Keratinocyte (primary cell): ENCODE results near the gene CLPTM1L. TPM values are rescaled to one million over a fixed set of nuclear protein-coding genes. Genes with fewer than 3 reads are reported as not detected.

ENCODE experiments used
- DNase-seq: peaks from one replicate; pipeline ENCODE4 v3.0.0-alpha.2; 2011; ENCODE audit warnings: low read depth, missing footprints, low spot score
- FAIRE-seq: peaks from 2 replicates; lab custom pipeline; 2011; peaks lifted over from hg19 to GRCh38; lab: Jason Lieb, UNC
- H2AFZ ChIP-seq: 2 replicates; pipeline ENCODE4 v1.6.0; 2012; ENCODE audit warnings: low read length, control low read depth, inconsistent platforms; ENCODE audit not compliant: control insufficient read depth
- H3K27ac ChIP-seq: 2 replicates; pipeline ENCODE4 v1.5.1; 2011; ENCODE audit warnings: low read length; ENCODE audit not compliant: control insufficient read depth, insufficient read depth
- H3K27me3 ChIP-seq: 3 replicates; pipeline ENCODE4 v1.6.0; 2011; ENCODE audit warnings: low read length; ENCODE audit not compliant: control insufficient read depth, insufficient read depth; ENCODE audit errors: extremely low read depth
- H3K36me3 ChIP-seq, 2 experiments: 2 replicates in 1 of 2; 3 replicates in 1 of 2; pipeline ENCODE4 v1.5.1; 2011; ENCODE audit warnings: low read length in 2 of 2, mild to moderate bottlenecking in 1 of 2; ENCODE audit not compliant: control insufficient read depth in 2 of 2, insufficient read depth in 2 of 2; ENCODE audit errors: extremely low read depth in 1 of 2
- H3K4me1 ChIP-seq: 3 replicates; pipeline ENCODE4 v1.5.1; 2011; ENCODE audit warnings: low read length; ENCODE audit not compliant: control insufficient read depth, insufficient read depth; ENCODE audit errors: extremely low read depth
- H3K4me2 ChIP-seq: 3 replicates; pipeline ENCODE4 v1.6.0; 2011; ENCODE audit warnings: low read depth, low read length; ENCODE audit not compliant: control insufficient read depth, insufficient read depth; ENCODE audit errors: extremely low read depth
- H3K4me3 ChIP-seq, 3 experiments: fragments of 200-600 bp in 1 of 3; sonication (generic) in 1 of 3; 2 replicates in 2 of 3; 3 replicates in 1 of 3; pipeline ENCODE4 v1.5.1; 2011 to 2016; ENCODE audit warnings: low read length in 3 of 3, mild to moderate bottlenecking in 3 of 3, control low read depth in 2 of 3, inconsistent platforms in 1 of 3, low read depth in 1 of 3, mixed read lengths in 1 of 3, mixed run types in 1 of 3, moderate library complexity in 1 of 3; ENCODE audit not compliant: control insufficient read depth in 2 of 3, insufficient read depth in 2 of 3; ENCODE audit errors: extremely low read depth in 1 of 3
- H3K79me2 ChIP-seq: 2 replicates; pipeline ENCODE4 v1.6.0; 2012; ENCODE audit warnings: low read length; ENCODE audit not compliant: control insufficient read depth, insufficient read depth
- H3K9ac ChIP-seq: 3 replicates; pipeline ENCODE4 v1.6.0; 2011; ENCODE audit warnings: low read length; ENCODE audit not compliant: control insufficient read depth, insufficient read depth; ENCODE audit errors: extremely low read depth
- H3K9me1 ChIP-seq: 3 replicates; pipeline ENCODE4 v1.6.0; 2011; ENCODE audit warnings: low read length; ENCODE audit not compliant: control insufficient read depth, insufficient read depth; ENCODE audit errors: extremely low read depth
- H3K9me3 ChIP-seq: 2 replicates; pipeline ENCODE4 v1.5.1; 2012; ENCODE audit warnings: low read depth, low read length; ENCODE audit not compliant: control insufficient read depth
- H4K20me1 ChIP-seq: 3 replicates; pipeline ENCODE4 v1.6.0; 2011; ENCODE audit warnings: low read length; ENCODE audit not compliant: control insufficient read depth, insufficient read depth; ENCODE audit errors: extremely low read depth
- EZH2 ChIP-seq: IDR thresholded peaks from one replicate; pipeline ENCODE4 v1.6.1; 2012; ENCODE audit warnings: inconsistent platforms, mild to moderate bottlenecking, low read length, moderate library complexity
- dilution Hi-C: fragments of 300-500 bp; cut with MboI; formaldehyde crosslinking; loops from one replicate; pipeline ENCODE4 v1.7.0; 2020; ENCODE audit warnings: low sequenced_read_pairs; ENCODE audit not compliant: extremely low pct_ligation_motif_present
- polyA plus RNA-seq, 5 experiments: library from polyadenylated mRNA; depleted of rRNA in 3 of 5; stranded (reverse) in 3 of 5; stranded (forward) in 1 of 5; unstranded in 1 of 5; fragments of >200 nt; gene quantifications; 1 replicate in 1 of 5; 2 replicates in 3 of 5; 3 replicates in 1 of 5; pipeline versions ENCODE4 v1.2.1 to v1.2.3, GENCODE V29; 2011 to 2012; ENCODE audit warnings: missing spikeins in 2 of 5, low read depth in 1 of 5, low replicate concordance in 1 of 5
- TF ChIP-seq, protein P1 (sequence below), 3 experiments: IDR thresholded peaks in 1 of 3; conservative IDR thresholded peaks in 1 of 3; optimal IDR thresholded peaks in 1 of 3; 2 replicates in 2 of 3; 3 replicates in 1 of 3; pipeline versions ENCODE3 to v1.5.1; 2011; ENCODE audit warnings: low read length in 3 of 3, mild to moderate bottlenecking in 3 of 3, moderate library complexity in 2 of 3, control low read depth in 1 of 3, inconsistent platforms in 1 of 3; ENCODE audit not compliant: insufficient read depth in 2 of 3; ENCODE audit errors: extremely low read depth in 1 of 3

CLPTM1L gene
- polyA plus RNA-seq, 1 donor (not counting 4 experiments of a cell fraction or from before 2014, with no cell fraction given) = 142 TPM

DNA sequence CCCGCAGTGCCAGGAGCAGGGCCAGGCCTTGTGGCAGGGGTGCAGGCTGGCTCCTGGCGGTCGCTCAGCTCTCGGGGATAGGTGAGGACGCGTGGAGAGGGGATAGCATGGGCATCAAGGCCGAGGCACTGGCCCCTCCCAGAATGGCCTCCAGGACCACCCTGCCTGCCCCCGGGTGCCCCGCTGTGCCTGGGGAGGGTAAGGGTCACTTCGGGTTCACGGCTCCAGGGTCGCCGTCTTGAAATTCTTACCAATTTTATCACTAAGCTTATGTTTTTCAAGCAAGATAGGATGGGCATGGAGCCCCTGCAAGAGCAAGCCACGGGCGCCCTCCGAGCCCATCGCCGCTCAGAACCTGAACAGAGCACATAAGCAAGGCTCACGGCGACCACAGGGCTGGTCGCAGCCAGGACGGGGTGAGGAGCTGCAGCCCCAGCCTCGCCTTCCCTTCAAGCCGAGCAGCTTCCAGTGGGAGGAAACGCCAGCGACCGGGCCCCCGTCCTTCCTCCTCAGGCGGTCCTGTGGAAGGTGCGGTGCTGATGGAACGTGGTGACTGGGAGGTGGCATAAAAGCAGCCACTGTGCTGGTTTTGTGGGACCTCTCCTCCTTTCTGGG, 14.2 kb upstream of the CLPTM1L start:
- H3K36me3 ChIP-seq = no peaks in the 10 kb centered on the region
- H3K4me2 ChIP-seq = no peak overlapping the region
- H3K9me1 ChIP-seq = no peaks in the 10 kb centered on the region
- H3K27ac ChIP-seq = no peak overlapping the region
- no peaks in the 10 kb centered on the region for H4K20me1 ChIP-seq
- TF ChIP-seq, protein P1, sequence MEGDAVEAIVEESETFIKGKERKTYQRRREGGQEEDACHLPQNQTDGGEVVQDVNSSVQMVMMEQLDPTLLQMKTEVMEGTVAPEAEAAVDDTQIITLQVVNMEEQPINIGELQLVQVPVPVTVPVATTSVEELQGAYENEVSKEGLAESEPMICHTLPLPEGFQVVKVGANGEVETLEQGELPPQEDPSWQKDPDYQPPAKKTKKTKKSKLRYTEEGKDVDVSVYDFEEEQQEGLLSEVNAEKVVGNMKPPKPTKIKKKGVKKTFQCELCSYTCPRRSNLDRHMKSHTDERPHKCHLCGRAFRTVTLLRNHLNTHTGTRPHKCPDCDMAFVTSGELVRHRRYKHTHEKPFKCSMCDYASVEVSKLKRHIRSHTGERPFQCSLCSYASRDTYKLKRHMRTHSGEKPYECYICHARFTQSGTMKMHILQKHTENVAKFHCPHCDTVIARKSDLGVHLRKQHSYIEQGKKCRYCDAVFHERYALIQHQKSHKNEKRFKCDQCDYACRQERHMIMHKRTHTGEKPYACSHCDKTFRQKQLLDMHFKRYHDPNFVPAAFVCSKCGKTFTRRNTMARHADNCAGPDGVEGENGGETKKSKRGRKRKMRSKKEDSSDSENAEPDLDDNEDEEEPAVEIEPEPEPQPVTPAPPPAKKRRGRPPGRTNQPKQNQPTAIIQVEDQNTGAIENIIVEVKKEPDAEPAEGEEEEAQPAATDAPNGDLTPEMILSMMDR (optimal IDR thresholded peaks at IDR 0.05 in 1 of 3, IDR thresholded peaks at IDR 0.05 in 1 of 3, conservative IDR thresholded peaks at IDR 0.05 in 1 of 3; ENCODE audit: extremely low read depth in 1 of 3, insufficient read depth in 2 of 3, low read length in 3 of 3) = no peak
- no peak for TF ChIP-seq EZH2
- H3K4me3 ChIP-seq = no peak overlapping the region
- H3K9ac ChIP-seq = no peak overlapping the region
- no peaks in the 10 kb centered on the region for H3K9me3 ChIP-seq
- dilution Hi-C loops = no loop called here
- H3K27me3 ChIP-seq = peaks cover 18% of the 10 kb centered on the region
- H3K4me1 ChIP-seq = no peaks in the 10 kb centered on the region
- no peaks in the 10 kb centered on the region for H3K79me2 ChIP-seq
- DNase-seq = no peak
- H2AFZ ChIP-seq = no peak overlapping the region
- no peak for FAIRE-seq

DNA sequence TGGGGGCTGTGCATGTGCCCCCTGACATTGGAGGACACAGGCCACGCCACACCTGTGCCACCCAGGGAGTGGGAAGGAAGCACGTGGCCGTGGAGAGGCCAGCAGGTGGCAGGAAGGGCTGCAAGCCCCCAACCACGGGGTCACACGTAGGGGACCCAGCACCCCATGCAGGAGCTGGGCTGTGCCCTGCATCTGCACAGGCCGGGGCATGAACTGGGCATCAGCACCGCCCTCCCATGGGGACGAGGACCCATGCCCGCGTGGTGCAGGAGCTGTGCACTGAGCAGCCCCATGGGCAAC, 13.8 kb upstream of the CLPTM1L start:
- H3K9me3 ChIP-seq = no peaks in the 10 kb centered on the region
- no peaks in the 10 kb centered on the region for H3K79me2 ChIP-seq
- FAIRE-seq (no peak), DNase-seq (no peak)
- TF ChIP-seq EZH2 = no peak
- TF ChIP-seq, protein P1 (optimal IDR thresholded peaks at IDR 0.05 in 1 of 3, IDR thresholded peaks at IDR 0.05 in 1 of 3, conservative IDR thresholded peaks at IDR 0.05 in 1 of 3; ENCODE audit: extremely low read depth in 1 of 3, insufficient read depth in 2 of 3, low read length in 3 of 3) = no peak
- H3K9me1 ChIP-seq = no peaks in the 10 kb centered on the region
- no peak overlapping the region for H3K27ac ChIP-seq
- dilution Hi-C loops = no loop called here
- no peaks in the 10 kb centered on the region for H3K4me1 ChIP-seq
- no peaks in the 10 kb centered on the region for H4K20me1 ChIP-seq
- no peaks in the 10 kb centered on the region for H3K36me3 ChIP-seq
- H3K4me2 ChIP-seq = no peak overlapping the region
- H3K27me3 ChIP-seq = peaks cover 17% of the 10 kb centered on the region
- H3K9ac ChIP-seq = no peak overlapping the region
- no peak overlapping the region for H3K4me3 ChIP-seq
- H2AFZ ChIP-seq = no peak overlapping the region
